Mesothelial cell of epicardium (in vitro differentiated cells): ENCODE results near the gene STPG2. TPM values are rescaled to one million over a fixed set of nuclear protein-coding genes. Genes with fewer than 3 reads are reported as not detected.
"Not testable (repeated sequence)": the region's sequence is repeated elsewhere in the genome, so short reads cannot be mapped to it uniquely, and the experiment has no call there.

Experiments
- DNase-seq, 2 experiments: peaks; one replicate each; pipeline ENCODE4 v3.0.0; 2021; ENCODE audit warnings: low spot score in 2 of 2; ENCODE audit not compliant: unreplicated experiment in 2 of 2
- H3K27ac Mint-ChIP-seq: 2 replicates; pipeline ENCODE4 v1.8.0; 2021; ENCODE audit warnings: mixed read lengths
- H3K27me3 Mint-ChIP-seq: 2 replicates; pipeline ENCODE4 v1.8.0; 2021; ENCODE audit warnings: low read depth, mixed read lengths
- H3K36me3 Mint-ChIP-seq: 2 replicates; pipeline ENCODE4 v1.8.0; 2021; ENCODE audit warnings: mixed read lengths
- H3K4me1 Mint-ChIP-seq: 2 replicates; pipeline ENCODE4 v1.8.0; 2021; ENCODE audit warnings: mixed read lengths
- H3K4me3 Mint-ChIP-seq: 2 replicates; pipeline ENCODE4 v1.8.0; 2021; ENCODE audit warnings: mild to moderate bottlenecking, moderate library complexity, mixed read lengths
- H3K9me3 Mint-ChIP-seq: 2 replicates; pipeline ENCODE4 v1.8.0; 2021; ENCODE audit warnings: mixed read lengths
- total RNA-seq: library from RNA; stranded (reverse); gene quantifications from 3 replicates; pipeline ENCODE4 v1.2.1, GENCODE V29; 2021
- TF ChIP-seq, protein P1 (sequence below): fragments of 200-600 bp; sonication (generic); IDR thresholded peaks from one replicate; pipeline ENCODE4 v1.5.0; 2021; ENCODE audit warnings: antibody characterized with exemption; ENCODE audit not compliant: unreplicated experiment

The STPG2 gene
- total RNA-seq, 1 donor from 2014 or later, result 0.85 TPM

DNA sequence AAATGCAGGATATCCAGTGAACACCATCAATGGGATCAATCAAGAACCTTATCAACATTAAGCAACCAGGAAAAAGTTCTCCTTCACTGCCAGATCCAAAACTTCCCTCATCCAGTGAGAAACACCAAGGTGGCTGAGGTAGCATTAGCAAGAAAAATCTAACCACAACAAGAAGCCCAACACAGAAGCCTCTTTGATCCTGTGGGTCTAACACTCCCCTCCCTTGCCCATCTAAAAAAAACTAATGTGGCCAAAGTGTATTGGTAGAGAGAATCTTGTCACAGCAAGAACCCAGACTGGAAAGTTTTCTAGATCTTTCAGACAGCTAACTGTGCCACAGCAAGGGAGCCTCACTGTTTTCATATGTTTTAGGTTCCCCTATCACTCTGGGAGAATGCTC is 558.0 kb downstream of the STPG2 start:
- H3K4me1 Mint-ChIP-seq, result peaks cover 6% of the 10 kb centered on the region
- no peak overlapping the region for H3K4me3 Mint-ChIP-seq
- no peak overlapping the region for H3K27ac Mint-ChIP-seq
- no peaks in the 10 kb centered on the region for H3K36me3 Mint-ChIP-seq
- DNase-seq, result no peak
- peaks cover 7% of the 10 kb centered on the region for H3K9me3 Mint-ChIP-seq
- no peaks in the 10 kb centered on the region for H3K27me3 Mint-ChIP-seq
- TF ChIP-seq, protein P1, sequence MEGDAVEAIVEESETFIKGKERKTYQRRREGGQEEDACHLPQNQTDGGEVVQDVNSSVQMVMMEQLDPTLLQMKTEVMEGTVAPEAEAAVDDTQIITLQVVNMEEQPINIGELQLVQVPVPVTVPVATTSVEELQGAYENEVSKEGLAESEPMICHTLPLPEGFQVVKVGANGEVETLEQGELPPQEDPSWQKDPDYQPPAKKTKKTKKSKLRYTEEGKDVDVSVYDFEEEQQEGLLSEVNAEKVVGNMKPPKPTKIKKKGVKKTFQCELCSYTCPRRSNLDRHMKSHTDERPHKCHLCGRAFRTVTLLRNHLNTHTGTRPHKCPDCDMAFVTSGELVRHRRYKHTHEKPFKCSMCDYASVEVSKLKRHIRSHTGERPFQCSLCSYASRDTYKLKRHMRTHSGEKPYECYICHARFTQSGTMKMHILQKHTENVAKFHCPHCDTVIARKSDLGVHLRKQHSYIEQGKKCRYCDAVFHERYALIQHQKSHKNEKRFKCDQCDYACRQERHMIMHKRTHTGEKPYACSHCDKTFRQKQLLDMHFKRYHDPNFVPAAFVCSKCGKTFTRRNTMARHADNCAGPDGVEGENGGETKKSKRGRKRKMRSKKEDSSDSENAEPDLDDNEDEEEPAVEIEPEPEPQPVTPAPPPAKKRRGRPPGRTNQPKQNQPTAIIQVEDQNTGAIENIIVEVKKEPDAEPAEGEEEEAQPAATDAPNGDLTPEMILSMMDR, result no peak

DNA sequence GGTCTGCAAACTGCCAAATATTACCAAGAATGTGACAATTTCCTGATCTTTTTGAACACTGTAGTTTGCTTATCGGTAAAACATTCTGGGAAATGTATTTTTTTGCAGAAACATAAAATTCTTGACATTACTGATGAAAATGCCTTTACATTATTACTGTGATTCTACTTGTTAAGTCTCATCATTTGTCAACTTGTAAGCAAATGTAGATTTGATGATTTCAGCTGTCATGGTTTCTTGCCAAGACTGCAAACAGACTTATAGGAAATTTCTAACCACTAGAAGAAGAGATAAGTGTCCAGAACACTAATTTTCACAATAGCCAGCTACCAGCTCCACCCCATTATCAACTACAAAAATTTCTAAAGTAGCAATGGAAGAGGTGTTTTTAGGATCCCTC is 560.4 kb downstream of the STPG2 start:
- no peak overlapping the region for H3K4me3 Mint-ChIP-seq
- no peak overlapping the region for H3K27ac Mint-ChIP-seq
- TF ChIP-seq, protein P1, result no peak
- H3K9me3 Mint-ChIP-seq, result peaks cover 7% of the 10 kb centered on the region
- H3K27me3 Mint-ChIP-seq, result no peaks in the 10 kb centered on the region
- peaks cover 6% of the 10 kb centered on the region for H3K4me1 Mint-ChIP-seq
- H3K36me3 Mint-ChIP-seq, result no peaks in the 10 kb centered on the region
- DNase-seq, result no peak

GRCh38 chr4:97577004-97577403 is 566.3 kb downstream of the STPG2 start:
- no peak overlapping the region for H3K27ac Mint-ChIP-seq
- no peaks in the 10 kb centered on the region for H3K36me3 Mint-ChIP-seq
- no peak overlapping the region for H3K4me3 Mint-ChIP-seq
- TF ChIP-seq, protein P1, result no peak
- no peak for DNase-seq
- H3K4me1 Mint-ChIP-seq, result no peaks in the 10 kb centered on the region
- peaks cover 15% of the 10 kb centered on the region for H3K9me3 Mint-ChIP-seq
- H3K27me3 Mint-ChIP-seq, result no peaks in the 10 kb centered on the region

DNA sequence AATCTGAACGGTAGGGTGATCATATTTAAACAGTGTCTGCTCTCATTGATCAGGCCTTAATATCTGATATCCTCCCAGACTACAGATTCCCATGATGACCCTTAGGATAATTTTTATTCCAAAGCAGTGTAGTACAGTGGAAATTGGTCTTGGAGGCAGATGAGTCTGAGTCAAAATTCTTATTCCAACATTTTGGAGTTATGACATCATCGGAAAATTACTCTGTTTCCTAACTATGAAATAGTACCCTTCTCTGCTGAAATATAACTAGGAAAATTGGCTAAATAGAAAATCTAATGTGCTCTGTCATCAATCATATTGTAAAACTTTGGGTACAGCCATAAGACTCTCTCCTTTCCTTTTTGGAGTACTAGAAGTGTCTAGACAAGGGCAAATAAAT is 583.3 kb downstream of the STPG2 start:
- Mint-ChIP-seq H3K36me3 (peaks cover 4% of the 10 kb centered on the region), H3K4me3 (no peak overlapping the region), H3K27ac (no peak overlapping the region), H3K4me1 (no peaks in the 10 kb centered on the region), H3K27me3 (no peaks in the 10 kb centered on the region), H3K9me3 (peaks cover 25% of the 10 kb centered on the region)
- DNase-seq, result no peak
- TF ChIP-seq, protein P1, result no peak

DNA sequence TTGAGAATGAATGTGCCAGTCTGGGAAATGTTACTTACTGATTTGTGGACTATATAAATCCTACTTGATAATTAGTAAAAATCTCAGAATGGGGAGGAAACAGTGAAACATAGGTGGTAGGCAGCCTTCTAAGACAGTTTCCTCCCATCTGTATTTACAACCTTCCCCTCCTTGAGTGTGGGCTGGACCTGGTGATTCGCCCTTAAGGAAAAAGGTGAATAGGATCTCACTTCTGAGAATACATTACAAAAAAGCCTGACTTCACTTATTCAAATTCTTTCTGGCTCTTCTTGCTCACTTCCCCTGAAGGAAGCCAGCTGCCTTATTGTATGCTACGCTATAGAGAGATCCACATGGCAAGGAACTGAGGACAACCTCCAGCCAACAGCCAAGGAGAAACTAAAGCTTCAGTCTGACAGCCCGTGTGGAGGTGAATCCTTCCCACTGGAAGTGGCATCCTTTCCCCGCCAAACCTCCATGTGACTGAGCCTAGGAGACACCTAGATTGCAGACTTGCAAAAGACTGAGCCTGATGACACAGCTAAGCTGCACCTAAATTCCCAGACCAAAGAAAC is 585.0 kb downstream of the STPG2 start:
- no peaks in the 10 kb centered on the region for H3K4me1 Mint-ChIP-seq
- no peak overlapping the region for H3K27ac Mint-ChIP-seq
- no peaks in the 10 kb centered on the region for H3K27me3 Mint-ChIP-seq
- TF ChIP-seq, protein P1, result no peak
- no peak for DNase-seq
- no peaks in the 10 kb centered on the region for H3K36me3 Mint-ChIP-seq
- no peak overlapping the region for H3K4me3 Mint-ChIP-seq
- H3K9me3 Mint-ChIP-seq, result peaks cover 18% of the 10 kb centered on the region

DNA sequence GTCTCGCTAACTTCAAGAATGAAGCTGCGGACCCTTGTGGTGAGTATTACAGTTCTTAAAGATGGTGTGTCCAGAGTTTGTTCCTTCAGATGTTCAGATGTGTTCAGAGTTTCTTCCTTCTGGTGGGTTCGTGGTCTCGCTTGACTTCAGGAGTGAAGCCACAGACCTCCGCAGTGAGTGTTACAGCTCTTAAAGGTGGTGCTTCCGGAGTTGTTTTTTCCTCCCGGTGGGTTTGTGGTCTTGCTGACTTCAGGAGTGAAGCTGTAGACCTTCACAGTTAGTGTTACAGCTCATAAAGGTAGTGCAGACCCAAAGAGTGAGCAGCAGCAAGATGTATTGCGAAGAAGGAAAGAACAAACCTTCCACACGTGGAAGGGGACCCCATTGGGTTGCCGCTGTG is 592.6 kb downstream of the STPG2 start:
- not testable (repeated sequence) for H3K4me1 Mint-ChIP-seq, H3K27ac Mint-ChIP-seq, DNase-seq, H3K4me3 Mint-ChIP-seq, H3K9me3 Mint-ChIP-seq, H3K36me3 Mint-ChIP-seq, H3K27me3 Mint-ChIP-seq
